Activated CD4-positive, CD25-positive, alpha-beta regulatory T cell treated with anti-CD3 and anti-CD28 coated beads, Interleukin-2, amount 50 U/mL, for 72 hours (primary cell): ENCODE data around the gene DCC.

Source experiments
- DNase-seq: peaks from one replicate; pipeline ENCODE4 v3.0.0; 2021

DCC gene

GRCh38 chr18:52518086-52518485 is 178.1 kb downstream of the DCC start:
- no peak for DNase-seq

- DNase-seq, result no peak
These were observed 179.0 kb downstream of the DCC start for GRCh38 chr18:52519021-52519420.

GRCh38 chr18:52523566-52523965 is 183.6 kb downstream of the DCC start:
- no peak for DNase-seq

GRCh38 chr18:52531836-52532235 is 191.8 kb downstream of the DCC start:
- DNase-seq, result no peak

GRCh38 chr18:52536039-52536438 is 196.0 kb downstream of the DCC start:
- no peak for DNase-seq

GRCh38 chr18:52537261-52537660 is 197.3 kb downstream of the DCC start:
- no peak for DNase-seq

GRCh38 chr18:52541056-52541455 is 201.1 kb downstream of the DCC start:
- no peak for DNase-seq

GRCh38 chr18:52544086-52544485 is 204.1 kb downstream of the DCC start:
- no peak for DNase-seq

GRCh38 chr18:52546686-52547346 is 206.8 kb downstream of the DCC start:
- no peak for DNase-seq

GRCh38 chr18:52553441-52553840 is 213.4 kb downstream of the DCC start:
- DNase-seq, result no peak

GRCh38 chr18:52554180-52554579 is 214.2 kb downstream of the DCC start:
- DNase-seq, result no peak

GRCh38 chr18:52567360-52567759 is 227.4 kb downstream of the DCC start:
- DNase-seq, result no peak

GRCh38 chr18:52569492-52569891 is 229.5 kb downstream of the DCC start:
- DNase-seq, result no peak

GRCh38 chr18:52570975-52571374 is 231.0 kb downstream of the DCC start:
- DNase-seq, result no peak

GRCh38 chr18:52572036-52573000 is 232.3 kb downstream of the DCC start:
- no peak for DNase-seq

GRCh38 chr18:52577795-52578194 is 237.8 kb downstream of the DCC start:
- DNase-seq, result no peak

GRCh38 chr18:52582061-52582460 is 242.1 kb downstream of the DCC start:
- DNase-seq, result no peak

GRCh38 chr18:52582516-52582915 is 242.5 kb downstream of the DCC start:
- no peak for DNase-seq

GRCh38 chr18:52588931-52589330 is 248.9 kb downstream of the DCC start:
- no peak for DNase-seq

- DNase-seq, result no peak
These were observed 256.9 kb downstream of the DCC start for GRCh38 chr18:52596748-52597435.

GRCh38 chr18:52598921-52599320 is 258.9 kb downstream of the DCC start:
- DNase-seq, result no peak

- no peak for DNase-seq
These were observed 262.8 kb downstream of the DCC start for GRCh38 chr18:52602820-52603219.

- no peak for DNase-seq
These were observed 265.3 kb downstream of the DCC start for GRCh38 chr18:52605345-52605744.

GRCh38 chr18:52607985-52608384 is 268.0 kb downstream of the DCC start:
- DNase-seq, result no peak
